ENCODE data around the gene ZNF2.

The ZNF2 gene

DNA sequence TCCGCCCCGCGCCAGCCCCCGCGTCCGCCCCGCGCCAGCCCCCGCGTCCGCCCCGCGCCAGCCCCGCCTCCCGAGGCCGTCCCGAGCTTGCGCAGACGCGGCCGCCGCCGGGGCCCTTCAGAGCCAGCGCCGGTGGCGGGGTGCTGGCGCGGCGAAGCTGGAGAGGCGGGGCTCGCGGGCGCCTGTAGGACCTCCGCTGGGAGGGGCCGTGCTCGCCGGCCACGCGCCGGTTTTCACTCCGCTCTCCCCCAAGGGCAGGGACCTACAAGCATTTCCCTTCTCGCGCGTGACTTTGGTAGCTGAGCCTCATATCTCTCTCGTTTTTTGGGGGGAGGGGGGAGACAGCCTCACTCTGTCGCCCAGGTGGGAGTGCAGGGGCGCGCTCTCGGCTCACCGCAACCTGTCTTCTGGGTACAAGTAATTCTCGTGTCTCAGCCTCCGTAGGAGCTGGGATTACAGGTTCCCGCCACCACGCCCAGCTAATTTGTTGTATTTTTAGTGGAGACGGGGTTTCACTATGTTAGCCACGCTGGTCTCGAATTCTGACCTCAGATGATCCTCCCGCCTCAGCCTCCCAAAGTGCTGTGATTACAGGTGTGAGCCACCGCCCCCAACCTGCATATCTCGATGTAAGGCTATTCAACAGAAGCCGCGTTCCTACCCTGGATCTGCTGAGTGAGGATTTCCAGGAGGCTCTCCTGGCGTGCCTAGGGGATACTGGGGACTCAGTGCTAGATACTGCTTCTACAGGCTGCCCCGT is 5.7 kb upstream of the ZNF2 start, which contains the start of gene ZNF514:
TSS of gene ZNF514 (minus strand) at position 159 of the 760 bp plus-strand sequence. CDS start 6,595 bp downstream, outside the sequence.
- Histone ChIP-seq H3K4me3 (ENCODE audit: severe bottlenecking) (peak within 1 kb of the TSS; percentile 56), H3K9me3 (ENCODE audit: severe bottlenecking) (no peaks in the 10 kb centered on the region), H3K4me1 (ENCODE audit: insufficient read depth, poor library complexity, severe bottlenecking) (peaks cover 6% of the 10 kb centered on the region), H3K27me3 (ENCODE audit: insufficient read depth, poor library complexity, severe bottlenecking) (no peaks in the 10 kb centered on the region), H3K27ac (ENCODE audit: poor library complexity, severe bottlenecking) (peak within 1 kb of the TSS; percentile 38), H3K36me3 (ENCODE audit: low read depth) (peaks cover 21% of the 10 kb centered on the region)
- DNase-seq (ENCODE audit: low spot score) (peak; percentile 68), ATAC-seq (ENCODE audit: low read depth) (peak; percentile 79)
- TF ChIP-seq, protein P1, sequence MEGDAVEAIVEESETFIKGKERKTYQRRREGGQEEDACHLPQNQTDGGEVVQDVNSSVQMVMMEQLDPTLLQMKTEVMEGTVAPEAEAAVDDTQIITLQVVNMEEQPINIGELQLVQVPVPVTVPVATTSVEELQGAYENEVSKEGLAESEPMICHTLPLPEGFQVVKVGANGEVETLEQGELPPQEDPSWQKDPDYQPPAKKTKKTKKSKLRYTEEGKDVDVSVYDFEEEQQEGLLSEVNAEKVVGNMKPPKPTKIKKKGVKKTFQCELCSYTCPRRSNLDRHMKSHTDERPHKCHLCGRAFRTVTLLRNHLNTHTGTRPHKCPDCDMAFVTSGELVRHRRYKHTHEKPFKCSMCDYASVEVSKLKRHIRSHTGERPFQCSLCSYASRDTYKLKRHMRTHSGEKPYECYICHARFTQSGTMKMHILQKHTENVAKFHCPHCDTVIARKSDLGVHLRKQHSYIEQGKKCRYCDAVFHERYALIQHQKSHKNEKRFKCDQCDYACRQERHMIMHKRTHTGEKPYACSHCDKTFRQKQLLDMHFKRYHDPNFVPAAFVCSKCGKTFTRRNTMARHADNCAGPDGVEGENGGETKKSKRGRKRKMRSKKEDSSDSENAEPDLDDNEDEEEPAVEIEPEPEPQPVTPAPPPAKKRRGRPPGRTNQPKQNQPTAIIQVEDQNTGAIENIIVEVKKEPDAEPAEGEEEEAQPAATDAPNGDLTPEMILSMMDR (IDR thresholded peaks at IDR 0.05; ENCODE audit: poor library complexity, severe bottlenecking): no peak

DNA sequence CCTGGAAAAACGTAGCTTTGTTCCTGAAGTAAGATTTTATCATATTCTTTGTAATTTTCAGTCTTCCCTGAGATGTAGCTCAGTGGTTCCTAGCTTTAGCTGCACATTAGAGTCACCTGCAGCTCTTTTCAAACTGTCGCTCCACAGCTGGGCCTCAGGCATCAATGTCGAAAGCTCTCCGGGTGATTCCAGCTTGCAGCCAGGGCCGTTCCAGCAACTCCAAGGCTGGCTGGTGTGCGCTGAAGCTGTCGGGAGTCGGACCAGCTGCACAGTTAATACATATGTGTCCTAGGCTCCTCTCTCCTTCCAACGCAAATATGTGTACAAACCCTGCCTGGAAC is 609 bp upstream of the ZNF2 start:
- peak overlapping the region; percentile 83 for H3K4me3 ChIP-seq (ENCODE audit: severe bottlenecking)
- no peaks in the 10 kb centered on the region for H3K27me3 ChIP-seq (ENCODE audit: insufficient read depth, poor library complexity, severe bottlenecking)
- H3K27ac ChIP-seq (ENCODE audit: poor library complexity, severe bottlenecking): peak overlapping the region; percentile 57
- no peak; the same call in 2 of the 3 replicates for ATAC-seq (ENCODE audit: low read depth)
- no peak for DNase-seq (ENCODE audit: low spot score)
- H3K9me3 ChIP-seq (ENCODE audit: severe bottlenecking): no peaks in the 10 kb centered on the region
- peaks cover 6% of the 10 kb centered on the region for H3K4me1 ChIP-seq (ENCODE audit: insufficient read depth, poor library complexity, severe bottlenecking)
- TF ChIP-seq, protein P1 (IDR thresholded peaks at IDR 0.05; ENCODE audit: poor library complexity, severe bottlenecking): no peak
- H3K36me3 ChIP-seq (ENCODE audit: low read depth): peaks cover 4% of the 10 kb centered on the region; the same call in 1 of the 2 replicates

DNA sequence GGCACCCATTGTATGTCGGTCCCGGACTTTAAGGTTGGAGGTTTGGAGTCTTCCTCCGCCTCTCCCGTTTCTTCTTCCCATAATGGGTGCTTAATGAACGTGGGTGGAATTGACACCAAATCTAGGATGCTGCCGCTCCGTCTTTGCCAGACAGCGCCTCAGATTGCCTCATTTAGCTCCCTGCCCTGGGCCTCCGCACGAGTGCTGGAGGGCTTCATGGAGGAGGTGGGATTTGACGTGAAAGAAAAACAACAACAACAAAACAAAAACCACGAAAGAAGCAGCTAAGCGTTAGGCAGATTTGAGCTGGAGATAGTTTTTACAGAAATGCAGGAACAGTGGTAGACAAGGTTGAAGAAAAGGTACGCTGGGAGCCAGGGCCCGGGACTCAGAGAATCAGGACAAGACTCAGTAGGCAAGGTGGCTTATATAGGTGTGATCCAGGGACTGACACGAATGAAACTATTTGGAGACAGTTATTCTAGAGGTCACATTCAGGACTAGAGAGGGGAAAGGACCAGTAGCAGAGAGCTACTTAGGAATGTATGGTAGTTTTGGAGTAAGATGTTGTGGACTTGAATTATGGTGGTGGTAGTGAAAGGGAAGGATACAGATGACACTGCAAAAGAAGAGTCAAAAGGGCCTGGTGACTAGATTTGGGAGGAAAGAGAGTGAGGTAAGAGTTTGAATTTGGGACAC is 605 bp downstream of the ZNF2 start:
- ATAC-seq (ENCODE audit: low read depth) (no peak; the same call in 1 of the 3 replicates), DNase-seq (ENCODE audit: low spot score) (no peak)
- H3K4me1 ChIP-seq (ENCODE audit: insufficient read depth, poor library complexity, severe bottlenecking): peaks cover 6% of the 10 kb centered on the region
- H3K36me3 ChIP-seq (ENCODE audit: low read depth): peaks cover 4% of the 10 kb centered on the region; the same call in 1 of the 2 replicates
- TF ChIP-seq, protein P1 (IDR thresholded peaks at IDR 0.05; ENCODE audit: poor library complexity, severe bottlenecking): no peak
- H3K27ac ChIP-seq (ENCODE audit: poor library complexity, severe bottlenecking): peak overlapping the region; percentile 57
- H3K4me3 ChIP-seq (ENCODE audit: severe bottlenecking): peak overlapping the region; percentile 83
- H3K9me3 ChIP-seq (ENCODE audit: severe bottlenecking): no peaks in the 10 kb centered on the region
- no peaks in the 10 kb centered on the region for H3K27me3 ChIP-seq (ENCODE audit: insufficient read depth, poor library complexity, severe bottlenecking)

DNA sequence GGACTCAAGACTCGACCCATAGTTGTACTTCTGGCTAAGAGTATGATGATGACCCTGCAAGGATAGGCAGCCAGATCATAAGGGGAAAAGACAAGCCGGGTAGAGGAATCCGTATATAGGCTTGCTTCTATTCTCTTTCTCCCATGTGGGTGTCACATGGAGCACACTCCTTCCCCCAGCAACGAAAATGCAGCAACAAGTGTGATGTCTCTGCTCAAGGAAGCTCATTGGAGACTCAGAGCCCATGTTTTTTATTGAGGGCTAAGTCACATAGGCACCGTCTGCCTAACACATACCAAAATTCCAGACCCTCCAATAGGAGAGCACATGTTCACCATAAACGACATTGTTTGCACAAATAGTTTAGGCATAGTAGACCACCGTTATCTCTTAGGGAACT is 6.3 kb downstream of the ZNF2 start:
- DNase-seq (ENCODE audit: low spot score): no peak
- Histone ChIP-seq H3K4me1 (ENCODE audit: insufficient read depth, poor library complexity, severe bottlenecking) (no peaks in the 10 kb centered on the region), H3K36me3 (ENCODE audit: low read depth) (no peaks in the 10 kb centered on the region), H3K9me3 (ENCODE audit: severe bottlenecking) (no peaks in the 10 kb centered on the region), H3K27ac (ENCODE audit: poor library complexity, severe bottlenecking) (no peak overlapping the region), H3K4me3 (ENCODE audit: severe bottlenecking) (no peak overlapping the region), H3K27me3 (ENCODE audit: insufficient read depth, poor library complexity, severe bottlenecking) (no peaks in the 10 kb centered on the region)
- no peak for ATAC-seq (ENCODE audit: low read depth)
- TF ChIP-seq, protein P1 (IDR thresholded peaks at IDR 0.05; ENCODE audit: poor library complexity, severe bottlenecking): no peak
